GM19372 (cell line): ENCODE results near the gene HDAC9.
"Not testable (repeated sequence)": the region's sequence is repeated elsewhere in the genome, so short reads cannot be mapped to it uniquely, and the experiment has no call there.

Source experiments
- ATAC-seq: cut with Tn5 transposase; IDR thresholded peaks from one replicate; pipeline ENCODE4 v1.9.1; 2021; ENCODE audit warnings: mild to moderate bottlenecking, low read depth, moderate library complexity; ENCODE audit not compliant: unreplicated experiment

Gene HDAC9

GRCh38 chr7:18993933-18994668 lies 498.6 kb downstream of the HDAC9 start:
- no peak for ATAC-seq

- no peak for ATAC-seq
These were observed 499.7 kb downstream of the HDAC9 start for GRCh38 chr7:18995270-18995671.

- ATAC-seq: no peak
These were observed 500.4 kb downstream of the HDAC9 start for GRCh38 chr7:18995811-18996426.

- no peak for ATAC-seq
These were observed 501.0 kb downstream of the HDAC9 start for GRCh38 chr7:18996583-18996982.

GRCh38 chr7:18997477-18998150 lies 502.1 kb downstream of the HDAC9 start:
- ATAC-seq: no peak

- no peak for ATAC-seq
These were observed 504.9 kb downstream of the HDAC9 start for GRCh38 chr7:19000410-19000809.

- ATAC-seq: no peak
These were observed 506.3 kb downstream of the HDAC9 start for GRCh38 chr7:19001854-19002253.

- no peak for ATAC-seq
These were observed 513.8 kb downstream of the HDAC9 start for GRCh38 chr7:19009241-19009935.

- no peak for ATAC-seq
These were observed 514.4 kb downstream of the HDAC9 start for GRCh38 chr7:19009936-19010280.

- ATAC-seq: no peak
These were observed 515.7 kb downstream of the HDAC9 start for GRCh38 chr7:19011212-19011611.

- ATAC-seq: no peak
These were observed 519.5 kb downstream of the HDAC9 start for GRCh38 chr7:19015098-19015497.

- ATAC-seq: no peak
These were observed 520.6 kb downstream of the HDAC9 start for GRCh38 chr7:19016140-19016539.

GRCh38 chr7:19017374-19017773 lies 521.8 kb downstream of the HDAC9 start:
- ATAC-seq: no peak

- no peak for ATAC-seq
These were observed 524.5 kb downstream of the HDAC9 start for GRCh38 chr7:19020062-19020461.

GRCh38 chr7:19020711-19021110 lies 525.2 kb downstream of the HDAC9 start:
- ATAC-seq: no peak

- no peak for ATAC-seq
These were observed 527.9 kb downstream of the HDAC9 start for GRCh38 chr7:19023477-19023876.

GRCh38 chr7:19024261-19024660 lies 528.7 kb downstream of the HDAC9 start:
- no peak for ATAC-seq

- ATAC-seq: no peak
These were observed 531.3 kb downstream of the HDAC9 start for GRCh38 chr7:19026888-19027287.

- no peak for ATAC-seq
These were observed 534.7 kb downstream of the HDAC9 start for GRCh38 chr7:19030281-19030680.

GRCh38 chr7:19032942-19033341 lies 537.4 kb downstream of the HDAC9 start:
- not testable (repeated sequence) for ATAC-seq

- peak; percentile 95 for ATAC-seq
These were observed 556.3 kb downstream of the HDAC9 start for GRCh38 chr7:19051767-19052375.
